HG03457 (cell line): ENCODE data around the gene FLYWCH1.
A peak's percentile ranks its signal among the peaks of the same experiment; 100 is the strongest.

Experiments
- ATAC-seq: cut with Tn5 transposase; IDR thresholded peaks from one replicate; pipeline ENCODE4 v1.9.1; 2021; ENCODE audit warnings: moderate number of reproducible peaks; ENCODE audit not compliant: unreplicated experiment

Gene FLYWCH1, protein sequence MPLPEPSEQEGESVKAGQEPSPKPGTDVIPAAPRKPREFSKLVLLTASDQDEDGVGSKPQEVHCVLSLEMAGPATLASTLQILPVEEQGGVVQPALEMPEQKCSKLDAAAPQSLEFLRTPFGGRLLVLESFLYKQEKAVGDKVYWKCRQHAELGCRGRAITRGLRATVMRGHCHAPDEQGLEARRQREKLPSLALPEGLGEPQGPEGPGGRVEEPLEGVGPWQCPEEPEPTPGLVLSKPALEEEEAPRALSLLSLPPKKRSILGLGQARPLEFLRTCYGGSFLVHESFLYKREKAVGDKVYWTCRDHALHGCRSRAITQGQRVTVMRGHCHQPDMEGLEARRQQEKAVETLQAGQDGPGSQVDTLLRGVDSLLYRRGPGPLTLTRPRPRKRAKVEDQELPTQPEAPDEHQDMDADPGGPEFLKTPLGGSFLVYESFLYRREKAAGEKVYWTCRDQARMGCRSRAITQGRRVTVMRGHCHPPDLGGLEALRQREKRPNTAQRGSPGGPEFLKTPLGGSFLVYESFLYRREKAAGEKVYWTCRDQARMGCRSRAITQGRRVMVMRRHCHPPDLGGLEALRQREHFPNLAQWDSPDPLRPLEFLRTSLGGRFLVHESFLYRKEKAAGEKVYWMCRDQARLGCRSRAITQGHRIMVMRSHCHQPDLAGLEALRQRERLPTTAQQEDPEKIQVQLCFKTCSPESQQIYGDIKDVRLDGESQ

DNA sequence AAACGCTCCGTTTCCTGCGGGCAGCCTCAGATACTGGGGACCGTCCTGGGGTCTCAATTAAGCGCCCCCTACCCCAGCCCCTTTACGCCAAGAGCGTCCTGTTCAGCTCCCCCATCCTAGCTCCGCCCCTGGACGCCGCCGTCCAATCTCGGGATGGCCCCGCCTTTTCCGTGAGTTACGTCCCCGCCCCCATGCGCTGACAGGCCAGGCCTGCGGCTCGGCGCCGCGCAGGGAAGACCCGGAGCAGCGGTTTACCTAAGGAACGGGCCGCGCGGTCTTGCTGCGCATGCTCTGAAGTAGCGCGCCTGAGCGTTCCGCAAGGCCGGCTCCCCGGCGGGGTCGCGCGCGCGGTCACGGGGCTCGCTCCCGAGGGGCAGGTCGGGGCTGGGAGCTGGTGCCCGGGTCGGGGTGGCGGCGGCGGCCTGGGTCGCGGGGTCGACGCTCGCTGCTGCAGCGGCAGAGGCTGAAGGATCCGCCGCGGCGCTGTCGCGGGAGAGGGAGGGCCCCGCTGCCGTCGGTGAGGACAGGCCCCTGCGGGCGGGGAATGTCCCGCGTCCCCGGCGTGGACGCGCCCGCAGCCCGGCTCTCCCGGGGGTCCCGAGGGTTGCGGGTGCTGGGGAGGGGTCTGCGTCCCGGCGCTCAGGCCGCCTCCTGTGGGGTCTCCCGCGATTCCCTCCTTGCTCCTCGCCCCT is at the start of gene FLYWCH1:
TSS of gene FLYWCH1 (plus strand) at position 294 of the 692 bp plus-strand sequence. CDS start 17,755 bp downstream, outside the sequence.
- ATAC-seq = peak; percentile 70

DNA sequence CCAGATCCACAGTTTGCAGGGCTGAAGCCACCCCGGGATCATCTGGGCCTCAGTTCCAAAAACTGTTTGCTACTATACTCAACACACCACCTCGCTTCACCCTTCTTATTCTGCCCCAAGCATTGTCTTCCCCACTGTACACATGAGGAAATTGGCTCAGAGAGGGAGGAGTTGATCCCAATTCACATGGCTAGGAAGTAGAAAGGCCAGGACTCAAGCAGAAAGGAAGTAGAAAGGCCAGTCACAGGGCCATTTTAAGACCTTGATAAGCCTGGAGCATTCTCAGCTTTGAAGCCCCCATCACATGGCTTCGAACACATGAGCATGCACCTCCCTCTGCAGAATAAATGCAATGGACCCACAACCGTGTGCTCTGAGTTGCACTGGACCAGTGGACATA is 46.1 kb upstream of the FLYWCH1 start:
- ATAC-seq = no peak

DNA sequence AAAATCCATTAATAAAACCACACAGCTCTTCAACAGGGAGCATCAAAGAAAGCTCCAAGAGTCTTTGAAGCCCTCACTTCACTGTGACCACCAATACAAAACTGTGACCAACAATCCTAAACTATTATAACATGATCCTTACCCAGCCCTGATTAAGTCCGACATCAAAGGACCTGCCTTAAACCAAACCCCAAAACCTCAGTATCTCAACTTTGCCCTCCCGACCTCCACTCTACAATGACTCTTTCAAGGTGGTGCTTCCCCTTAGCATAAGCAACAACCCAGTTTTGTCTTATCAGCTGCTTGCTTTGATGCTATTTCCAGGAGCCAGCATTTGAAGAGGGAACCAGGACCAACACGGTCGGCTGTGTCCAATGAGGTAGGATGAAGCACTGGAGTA is 45.3 kb upstream of the FLYWCH1 start:
- no peak for ATAC-seq

DNA sequence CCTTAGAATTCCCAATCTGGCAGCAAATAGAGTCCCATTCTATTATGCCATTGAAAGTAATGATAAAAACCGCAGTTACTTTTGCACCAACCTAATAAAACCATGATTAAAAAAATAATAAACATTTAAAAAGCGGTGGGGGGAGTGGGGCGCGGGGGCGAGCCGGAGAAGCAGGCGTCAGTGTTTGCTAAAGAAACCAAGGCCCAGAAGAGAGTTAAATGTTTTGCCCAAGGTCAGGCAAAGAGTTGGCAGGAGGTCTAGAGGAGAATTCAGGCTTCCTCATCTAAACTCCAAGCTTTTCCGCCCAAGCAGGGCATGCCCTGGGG is 44.1 kb upstream of the FLYWCH1 start:
- ATAC-seq = peak; percentile 10

DNA sequence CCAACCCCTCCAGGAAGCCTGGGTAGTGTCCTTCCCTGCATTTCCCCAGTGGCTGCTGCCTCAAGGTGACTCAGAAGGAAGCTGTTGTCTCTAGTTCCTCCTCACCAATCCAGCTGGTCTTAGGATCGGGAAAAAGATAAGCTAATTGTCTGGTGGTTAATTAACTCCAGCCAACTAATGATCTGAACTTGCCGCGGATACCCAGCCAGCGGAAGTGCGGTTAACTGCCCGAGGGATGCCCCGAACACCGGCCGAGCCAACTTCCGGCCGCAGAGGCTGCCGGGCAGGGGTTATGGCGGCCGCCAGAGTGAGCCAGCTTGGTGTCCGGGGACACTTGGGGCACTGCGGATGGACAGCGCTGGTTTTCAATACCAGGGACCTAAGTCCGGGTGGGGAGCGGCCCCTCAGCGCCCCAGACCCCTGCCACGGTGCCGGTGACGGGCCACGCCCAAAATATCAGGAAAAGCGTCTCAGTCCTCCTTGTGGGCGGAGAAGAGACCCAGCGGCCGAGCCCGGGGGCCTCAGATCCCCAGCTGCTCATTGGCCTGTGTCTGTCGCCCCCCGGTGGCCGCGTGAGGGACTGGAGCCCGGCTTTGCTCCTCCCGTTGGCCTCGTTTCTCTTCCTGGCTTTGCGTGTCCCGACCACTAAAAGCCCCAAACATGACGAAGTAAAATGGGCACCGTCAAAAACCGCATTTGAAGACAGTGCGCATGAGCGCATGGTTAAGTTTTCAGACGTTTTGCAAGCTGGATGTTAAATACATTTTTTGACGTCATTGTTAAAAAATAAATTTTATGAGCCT is 43.5 kb upstream of the FLYWCH1 start:
- peak; percentile 64 for ATAC-seq

DNA sequence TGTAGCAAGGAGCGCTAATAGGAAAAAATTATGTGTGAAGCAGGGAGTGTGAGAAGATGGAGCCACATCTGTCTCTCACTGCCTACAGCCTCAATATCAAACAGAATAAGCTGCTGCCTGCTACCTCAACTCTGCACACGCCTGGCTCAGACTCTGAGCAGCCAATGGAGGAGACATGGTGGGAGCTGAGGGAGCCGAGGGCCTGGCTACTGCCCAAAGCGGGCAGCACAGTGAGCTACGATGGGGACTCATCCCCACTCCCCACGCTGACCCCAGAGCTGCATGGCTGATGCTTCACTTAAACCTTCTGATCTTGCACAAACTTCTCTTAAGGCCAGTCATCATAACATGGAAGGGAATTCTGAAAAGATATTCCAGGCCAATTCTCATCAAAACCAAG is 39.8 kb upstream of the FLYWCH1 start:
- ATAC-seq = no peak

DNA sequence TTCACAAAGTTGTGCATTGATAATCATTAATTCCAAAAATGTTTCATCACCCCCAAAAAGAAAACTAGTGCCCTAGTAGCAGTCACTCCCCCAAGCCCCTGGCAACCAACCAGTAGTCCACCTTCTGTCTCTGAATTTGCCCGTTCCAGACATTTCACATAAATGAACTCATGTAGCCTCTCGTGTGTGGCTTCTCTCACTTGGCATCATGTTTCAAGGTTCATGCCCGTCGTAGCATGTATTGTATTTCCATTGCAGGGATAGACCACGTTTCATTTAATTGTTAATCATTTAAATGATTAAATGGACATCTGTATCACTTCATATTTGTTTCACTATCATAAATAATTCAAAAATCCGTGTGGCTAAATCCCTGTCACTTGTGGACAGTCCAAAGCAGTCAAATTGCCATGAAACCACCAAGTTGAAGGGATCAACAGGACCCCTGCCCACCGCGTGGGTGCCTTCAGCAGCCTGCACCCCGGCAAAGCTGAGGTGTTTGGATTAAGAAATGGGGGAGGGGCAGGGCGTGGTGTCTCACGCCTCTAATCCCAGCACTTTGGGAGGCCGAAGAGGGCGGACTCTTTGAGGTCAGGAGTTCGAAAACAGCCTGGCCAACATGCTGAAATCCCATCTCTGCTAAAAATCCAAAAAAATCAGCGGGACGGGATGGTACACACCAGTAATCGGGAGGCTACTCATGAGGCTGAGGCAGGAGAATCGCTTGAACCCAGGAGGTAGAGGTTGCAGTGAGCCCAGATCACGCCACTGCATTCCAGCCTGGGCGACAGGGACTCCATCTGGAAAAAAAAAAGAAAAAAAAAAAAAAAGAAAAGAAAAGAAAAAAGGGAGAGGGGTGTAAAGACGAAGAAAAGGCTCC is 37.5 kb upstream of the FLYWCH1 start:
- no peak for ATAC-seq

DNA sequence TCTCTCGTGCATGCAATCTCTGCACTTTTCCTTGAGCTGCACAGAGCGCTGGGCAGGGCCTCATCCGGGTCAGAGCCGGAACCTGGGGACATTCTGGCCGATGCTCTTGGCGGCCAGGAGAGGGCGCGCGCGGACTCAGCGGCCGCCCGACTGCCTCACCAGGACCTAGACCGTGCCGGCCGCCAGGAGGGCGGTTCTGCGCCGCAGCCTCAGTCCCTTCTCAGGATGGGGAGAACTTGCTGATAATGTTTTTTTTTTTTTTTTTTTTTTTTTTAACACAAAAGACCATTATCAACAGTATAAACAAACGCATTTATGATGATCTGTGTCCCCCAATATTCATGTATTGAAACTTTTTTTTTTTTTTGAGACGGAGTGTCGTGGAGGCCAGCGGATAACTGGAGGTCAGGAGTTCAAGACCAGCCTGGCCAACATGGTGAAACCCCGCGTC is 36.8 kb upstream of the FLYWCH1 start:
- ATAC-seq = peak; percentile 78

DNA sequence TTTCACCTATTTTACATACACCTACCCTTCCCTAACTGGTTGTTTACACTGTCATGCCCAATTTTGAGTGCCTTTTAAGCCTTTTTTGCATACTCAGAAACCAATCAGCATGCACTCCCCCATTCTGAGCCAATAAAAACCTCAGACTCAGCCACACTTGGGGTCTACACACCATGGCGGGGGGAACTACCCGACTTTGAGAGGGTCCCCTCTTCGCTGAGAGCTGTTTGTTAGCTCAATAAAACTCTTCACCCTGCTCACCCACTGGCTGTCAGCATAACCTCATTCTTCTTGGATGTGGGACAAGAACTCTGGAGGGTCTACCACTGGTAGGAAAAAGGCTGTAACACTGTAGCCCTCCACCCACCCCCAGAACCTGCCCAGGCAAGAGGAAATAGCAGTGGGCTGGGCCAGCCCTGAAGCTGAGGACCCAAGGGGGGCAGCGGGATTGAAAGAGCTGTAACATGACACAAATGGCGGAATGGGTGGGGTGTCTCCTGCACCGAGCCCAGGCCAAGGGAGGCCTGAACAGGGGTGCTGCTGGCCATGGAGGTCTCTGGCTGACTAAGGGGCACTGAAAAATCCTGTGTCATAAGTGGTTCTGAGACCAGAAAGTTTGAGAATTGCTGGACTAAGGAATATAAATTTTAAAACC is 31.8 kb upstream of the FLYWCH1 start:
- ATAC-seq = no peak

DNA sequence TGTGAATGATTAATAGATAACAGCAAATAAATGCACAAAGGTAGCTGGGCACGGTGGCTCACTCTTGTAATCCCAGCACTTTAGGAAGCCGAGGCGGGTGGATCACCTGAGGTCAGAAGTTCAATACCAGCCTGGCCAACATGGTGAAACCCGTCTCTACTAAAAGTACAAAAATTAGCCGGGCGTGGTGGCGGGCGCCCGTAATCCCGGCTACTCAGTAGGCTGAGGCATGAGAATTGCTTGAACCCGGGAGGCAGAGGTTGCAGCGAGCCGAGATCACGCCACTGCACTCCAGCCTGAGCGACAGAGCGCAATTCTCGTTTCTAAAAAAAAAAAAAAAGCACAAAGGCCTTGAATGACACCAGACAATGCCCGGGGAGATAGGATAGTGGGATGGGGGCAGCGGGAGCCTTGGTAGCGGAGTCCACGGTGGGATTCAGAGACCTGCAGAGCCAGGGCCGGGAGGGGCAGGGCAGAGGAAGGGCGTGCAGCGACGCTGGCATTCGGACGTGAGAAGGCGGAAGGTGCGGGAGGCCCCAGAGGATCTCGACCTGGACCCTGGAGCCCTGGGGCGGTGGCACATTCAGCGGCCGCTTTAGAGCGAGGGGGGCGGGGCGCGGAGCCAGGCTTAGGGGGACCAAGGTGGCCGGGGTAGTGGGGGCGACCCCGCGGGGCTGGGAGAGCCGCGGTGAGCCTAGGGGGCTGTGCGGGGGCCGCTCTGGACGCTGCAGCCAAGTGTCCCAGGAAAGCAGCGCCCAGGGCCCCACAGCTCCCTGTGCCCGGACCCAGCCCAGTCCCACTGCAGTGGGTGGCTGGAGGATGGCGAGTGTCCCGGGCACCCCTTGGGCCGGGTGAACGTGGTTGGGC is 29.7 kb upstream of the FLYWCH1 start:
- peak; percentile 11 for ATAC-seq

DNA sequence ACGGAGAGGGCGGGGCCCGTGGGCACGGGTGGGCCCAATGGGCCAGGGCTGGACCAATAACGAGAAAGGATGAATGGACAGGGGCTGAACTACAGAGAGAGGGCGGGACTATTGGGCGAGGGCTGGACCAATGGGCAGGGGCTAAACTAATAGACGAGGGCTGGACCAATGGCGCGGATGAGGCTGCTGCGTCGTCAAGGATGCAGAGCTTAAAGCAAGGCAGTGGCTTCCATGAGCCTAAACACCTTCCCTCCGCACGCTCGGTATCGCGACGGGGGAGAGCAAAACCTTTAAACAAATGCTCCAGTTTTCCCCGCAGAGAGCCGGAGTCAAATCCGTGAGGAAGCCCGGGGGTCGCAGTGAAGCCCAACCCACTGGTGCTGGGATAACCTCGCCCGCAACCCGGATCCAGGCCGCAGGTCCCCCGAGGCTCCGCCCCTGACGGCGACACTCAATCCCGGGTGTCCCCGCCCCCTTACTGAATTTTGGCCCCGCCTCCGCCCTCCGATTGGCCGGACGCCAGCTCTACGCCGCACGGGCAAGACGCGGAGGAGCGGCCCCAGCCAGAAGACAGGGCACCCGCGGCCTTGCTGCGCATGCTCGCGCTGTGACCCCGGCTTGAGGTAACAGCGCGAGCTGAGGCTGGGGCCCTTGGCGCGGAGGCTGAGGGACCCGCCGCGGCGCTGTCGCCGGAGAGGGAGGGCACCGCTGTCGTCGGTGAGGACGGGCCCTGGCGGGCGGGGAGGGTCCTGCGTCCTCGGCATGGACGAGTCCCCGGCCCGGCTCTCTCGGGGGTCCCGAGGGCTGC is 28.9 kb upstream of the FLYWCH1 start, which contains the start of gene FLYWCH2:
TSS of gene FLYWCH2 (plus strand) at position 566 of the 808 bp plus-strand sequence. CDS start 13,235 bp downstream, outside the sequence.
- ATAC-seq = peak; percentile 79

DNA sequence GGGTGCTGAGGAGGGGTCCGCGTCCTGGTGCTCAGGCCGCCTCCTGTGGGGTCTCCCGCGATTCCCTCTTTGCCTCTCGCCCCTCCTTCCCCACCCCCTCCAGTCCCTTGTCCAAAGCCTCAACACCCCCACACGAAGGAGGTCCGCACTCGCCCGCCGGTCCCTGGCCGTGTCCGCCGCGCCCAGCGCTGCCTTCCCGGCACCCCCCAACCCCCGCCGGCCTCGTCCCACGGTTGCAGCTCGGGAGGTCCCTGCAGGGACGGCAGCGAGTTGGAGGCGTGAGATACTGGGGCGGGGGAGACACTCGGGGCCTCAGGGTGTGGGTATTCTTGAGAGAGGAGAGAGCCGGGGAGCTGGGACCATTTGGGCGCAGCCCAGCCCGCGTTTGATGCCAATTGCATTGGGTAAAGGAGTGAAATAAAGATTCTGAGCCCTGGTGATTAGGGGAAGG is 28.2 kb upstream of the FLYWCH1 start:
- ATAC-seq = no peak

DNA sequence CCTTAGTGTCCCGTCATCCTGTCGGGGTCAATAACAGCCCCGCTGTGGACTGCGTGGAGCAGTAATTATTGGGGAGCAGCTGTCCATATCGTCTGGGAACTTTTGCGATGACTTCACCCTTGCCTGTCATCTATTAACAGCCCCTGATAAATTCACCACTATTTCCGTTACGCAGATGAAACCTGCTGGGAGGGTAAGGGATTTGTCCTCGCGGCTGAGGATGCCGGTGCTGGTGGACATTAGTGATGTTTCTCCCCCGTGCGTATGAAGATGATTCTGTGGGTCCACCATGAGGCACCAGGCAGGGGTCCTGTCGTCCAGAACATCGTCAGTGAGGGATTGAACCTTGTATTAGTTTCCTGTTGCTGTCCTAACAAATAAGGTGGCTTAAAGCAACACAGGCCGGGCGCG is 27.7 kb upstream of the FLYWCH1 start:
- ATAC-seq = no peak

DNA sequence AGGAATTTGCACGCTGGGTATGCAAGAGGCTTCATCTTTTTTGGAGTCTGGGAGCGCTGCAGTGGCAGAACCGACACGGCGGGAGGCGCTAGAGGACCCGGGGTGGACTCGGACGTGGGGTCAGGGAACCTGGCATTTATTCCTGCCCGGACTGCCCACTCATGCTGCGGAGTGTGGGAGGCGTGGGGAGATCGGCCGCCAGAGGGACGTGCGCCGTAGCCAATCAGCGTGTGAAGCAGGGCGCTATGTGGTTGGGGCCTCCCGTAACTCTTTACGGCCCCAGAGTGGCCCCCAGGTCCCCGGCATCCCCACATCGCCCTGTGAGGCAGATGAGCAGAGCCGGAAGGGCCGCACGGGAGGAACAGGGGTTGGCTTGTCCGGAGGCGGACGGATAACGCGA is 17.5 kb upstream of the FLYWCH1 start:
- ATAC-seq = no peak

DNA sequence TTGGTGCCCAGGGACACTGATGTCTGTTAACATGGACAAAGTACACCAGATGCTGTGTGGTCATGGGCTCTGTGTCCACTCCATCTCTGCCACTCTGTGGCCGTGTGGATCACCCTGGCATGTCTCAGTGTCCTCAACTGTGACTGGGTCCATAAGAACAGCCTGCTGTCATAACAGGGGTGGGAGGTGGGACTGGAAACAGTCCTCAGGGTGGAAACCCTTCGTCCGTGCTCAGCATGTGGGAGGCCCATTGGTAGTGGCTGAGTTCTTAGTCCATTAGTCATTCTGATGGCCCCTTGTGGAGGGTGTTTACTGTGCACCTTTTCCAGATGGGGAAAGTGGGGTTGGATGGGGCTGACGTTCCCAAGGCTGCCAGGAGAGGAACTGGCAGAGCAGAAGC is 15.9 kb upstream of the FLYWCH1 start:
- ATAC-seq = no peak

DNA sequence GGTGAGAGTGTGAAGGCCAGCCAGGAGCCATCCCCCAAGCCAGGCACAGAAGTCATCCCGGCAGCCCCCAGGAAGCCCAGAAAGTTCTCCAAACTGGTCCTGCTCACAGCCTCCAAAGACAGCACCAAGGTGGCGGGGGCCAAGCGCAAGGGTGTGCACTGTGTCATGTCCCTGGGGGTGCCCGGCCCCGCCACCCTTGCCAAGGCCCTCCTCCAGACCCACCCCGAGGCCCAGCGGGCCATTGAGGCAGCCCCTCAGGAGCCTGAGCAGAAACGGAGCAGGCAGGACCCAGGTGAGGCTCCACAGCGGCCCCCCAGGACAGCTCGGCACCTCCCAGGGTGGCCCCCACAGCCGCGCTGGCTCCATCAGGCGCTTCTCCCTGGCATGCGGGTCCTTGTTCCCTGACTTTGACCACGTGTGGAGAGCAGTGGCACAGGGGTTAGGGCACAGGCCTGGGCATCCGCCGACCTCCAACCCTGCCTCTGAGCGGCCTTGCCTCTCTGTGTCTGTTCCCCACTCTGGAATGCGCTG is 15.2 kb upstream of the FLYWCH1 start:
- no peak for ATAC-seq

DNA sequence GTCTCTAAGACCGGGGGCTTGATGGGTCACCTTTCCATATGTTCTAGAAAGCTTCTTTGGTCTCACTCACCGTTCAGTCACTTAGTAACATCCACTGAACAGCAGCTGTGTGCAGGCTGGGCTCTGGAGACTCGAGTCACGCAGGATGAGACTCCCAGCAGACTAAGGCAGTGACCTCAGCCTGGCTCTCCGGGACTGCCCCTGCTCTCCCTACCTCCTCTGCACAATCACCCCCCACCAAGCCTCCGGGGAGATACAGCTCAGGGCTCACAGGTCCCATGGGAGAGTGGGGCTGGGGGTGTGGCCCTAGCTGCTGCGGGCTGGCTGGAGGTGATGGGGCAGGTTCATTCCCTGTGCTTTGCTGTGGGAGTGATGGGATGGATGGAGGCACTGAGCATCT is 14.6 kb upstream of the FLYWCH1 start:
- ATAC-seq = no peak
